ENCODE data around the gene COL25A1.
"Not testable (repeated sequence)": the region's sequence is repeated elsewhere in the genome, so short reads cannot be mapped to it uniquely, and the experiment has no call there.

The COL25A1 gene

GRCh38 chr4:109169170-109169569 lies 133.3 kb downstream of the COL25A1 start:
- no peak for DNase-seq (ENCODE audit: low read depth)

GRCh38 chr4:109166586-109166985 lies 135.9 kb downstream of the COL25A1 start:
- no peak for DNase-seq (ENCODE audit: low read depth)

GRCh38 chr4:109166126-109166525 lies 136.3 kb downstream of the COL25A1 start:
- no peak for DNase-seq (ENCODE audit: low read depth)

GRCh38 chr4:109164011-109164410 lies 138.4 kb downstream of the COL25A1 start:
- no peak for DNase-seq (ENCODE audit: low read depth)

GRCh38 chr4:109163493-109163892 lies 139.0 kb downstream of the COL25A1 start:
- no peak for DNase-seq (ENCODE audit: low read depth)

- no peak for DNase-seq (ENCODE audit: low read depth)
Measured at GRCh38 chr4:109162759-109163158, 139.7 kb downstream of the COL25A1 start.

GRCh38 chr4:109160494-109160893 lies 142.0 kb downstream of the COL25A1 start:
- DNase-seq (ENCODE audit: low read depth), result no peak

GRCh38 chr4:109157696-109158095 lies 144.8 kb downstream of the COL25A1 start:
- DNase-seq (ENCODE audit: low read depth), result no peak

GRCh38 chr4:109157205-109157604 lies 145.3 kb downstream of the COL25A1 start:
- DNase-seq (ENCODE audit: low read depth), result no peak

GRCh38 chr4:109156356-109156755 lies 146.1 kb downstream of the COL25A1 start:
- DNase-seq (ENCODE audit: low read depth), result no peak

- DNase-seq (ENCODE audit: low read depth), result no peak
Measured at GRCh38 chr4:109155682-109156283, 146.7 kb downstream of the COL25A1 start.

- no peak for DNase-seq (ENCODE audit: low read depth)
Measured at GRCh38 chr4:109155084-109155483, 147.4 kb downstream of the COL25A1 start.

- DNase-seq (ENCODE audit: low read depth), result no peak
Measured at GRCh38 chr4:109154424-109154823, 148.0 kb downstream of the COL25A1 start.

GRCh38 chr4:109149836-109150235 lies 152.6 kb downstream of the COL25A1 start:
- no peak for DNase-seq (ENCODE audit: low read depth)

GRCh38 chr4:109148577-109149075 lies 153.8 kb downstream of the COL25A1 start:
- no peak for DNase-seq (ENCODE audit: low read depth)

- no peak for DNase-seq (ENCODE audit: low read depth)
Measured at GRCh38 chr4:109147135-109147534, 155.3 kb downstream of the COL25A1 start.

- no peak for DNase-seq (ENCODE audit: low read depth)
Measured at GRCh38 chr4:109146499-109146898, 156.0 kb downstream of the COL25A1 start.

- not testable (repeated sequence) for DNase-seq (ENCODE audit: low read depth)
Measured at GRCh38 chr4:109138125-109138524, 164.3 kb downstream of the COL25A1 start.

- DNase-seq (ENCODE audit: low read depth), result no peak
Measured at GRCh38 chr4:109134921-109135320, 167.5 kb downstream of the COL25A1 start.

GRCh38 chr4:109134268-109134667 lies 168.2 kb downstream of the COL25A1 start:
- DNase-seq (ENCODE audit: low read depth), result no peak

- DNase-seq (ENCODE audit: low read depth), result no peak
Measured at GRCh38 chr4:109131559-109131958, 170.9 kb downstream of the COL25A1 start.

- DNase-seq (ENCODE audit: low read depth), result no peak
Measured at GRCh38 chr4:109128589-109128988, 173.9 kb downstream of the COL25A1 start.

GRCh38 chr4:109127866-109128265 lies 174.6 kb downstream of the COL25A1 start:
- no peak for DNase-seq (ENCODE audit: low read depth)

GRCh38 chr4:109126856-109127255 lies 175.6 kb downstream of the COL25A1 start:
- no peak for DNase-seq (ENCODE audit: low read depth)
